ENCODE results near the gene FKBP1B.
"Not testable (repeated sequence)": the region's sequence is repeated elsewhere in the genome, so short reads cannot be mapped to it uniquely, and the experiment has no call there.

- not testable (repeated sequence) for TF ChIP-seq POLR2A (IDR thresholded peaks at IDR 0.05)
- TF ChIP-seq, protein P1, sequence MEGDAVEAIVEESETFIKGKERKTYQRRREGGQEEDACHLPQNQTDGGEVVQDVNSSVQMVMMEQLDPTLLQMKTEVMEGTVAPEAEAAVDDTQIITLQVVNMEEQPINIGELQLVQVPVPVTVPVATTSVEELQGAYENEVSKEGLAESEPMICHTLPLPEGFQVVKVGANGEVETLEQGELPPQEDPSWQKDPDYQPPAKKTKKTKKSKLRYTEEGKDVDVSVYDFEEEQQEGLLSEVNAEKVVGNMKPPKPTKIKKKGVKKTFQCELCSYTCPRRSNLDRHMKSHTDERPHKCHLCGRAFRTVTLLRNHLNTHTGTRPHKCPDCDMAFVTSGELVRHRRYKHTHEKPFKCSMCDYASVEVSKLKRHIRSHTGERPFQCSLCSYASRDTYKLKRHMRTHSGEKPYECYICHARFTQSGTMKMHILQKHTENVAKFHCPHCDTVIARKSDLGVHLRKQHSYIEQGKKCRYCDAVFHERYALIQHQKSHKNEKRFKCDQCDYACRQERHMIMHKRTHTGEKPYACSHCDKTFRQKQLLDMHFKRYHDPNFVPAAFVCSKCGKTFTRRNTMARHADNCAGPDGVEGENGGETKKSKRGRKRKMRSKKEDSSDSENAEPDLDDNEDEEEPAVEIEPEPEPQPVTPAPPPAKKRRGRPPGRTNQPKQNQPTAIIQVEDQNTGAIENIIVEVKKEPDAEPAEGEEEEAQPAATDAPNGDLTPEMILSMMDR (IDR thresholded peaks at IDR 0.05), result not testable (repeated sequence)
Observed at GRCh38 chr2:24095171-24095677, 45.7 kb downstream of the FKBP1B start.
